Measurements from ENCODE around the gene DHCR24.

- TF ChIP-seq CTCF (conservative IDR thresholded peaks at IDR 0.05): no peak
- no peak for TF ChIP-seq ZFX (IDR thresholded peaks at IDR 0.05)
Observed at GRCh38 chr1:54848134-54848948, 38.7 kb downstream of the DHCR24 start.
